ENCODE data around the gene NCOA1. TPM values are rescaled to one million over a fixed set of nuclear protein-coding genes. Genes with fewer than 3 reads are reported as not detected.

NCOA1 gene
- polyA plus RNA-seq, 1 donor from 2014 or later = 23.0 TPM

GRCh38 chr2:24513281-24514071 is 22.4 kb downstream of the NCOA1 start:
- H3K27me3 ChIP-seq (ENCODE audit: insufficient read depth, low read depth, low read length) = no peaks in the 10 kb centered on the region
- H3K9me3 ChIP-seq (ENCODE audit: low read length) = no peaks in the 10 kb centered on the region
- H4K20me1 ChIP-seq (ENCODE audit: insufficient read depth) = no peaks in the 10 kb centered on the region
- H3K9ac ChIP-seq (ENCODE audit: low read length) = no peak overlapping the region
- H3K27ac ChIP-seq (ENCODE audit: low read length) = no peak overlapping the region
- no peaks in the 10 kb centered on the region for H3K36me3 ChIP-seq (ENCODE audit: insufficient read depth, low read length)
- TF ChIP-seq, protein P1, sequence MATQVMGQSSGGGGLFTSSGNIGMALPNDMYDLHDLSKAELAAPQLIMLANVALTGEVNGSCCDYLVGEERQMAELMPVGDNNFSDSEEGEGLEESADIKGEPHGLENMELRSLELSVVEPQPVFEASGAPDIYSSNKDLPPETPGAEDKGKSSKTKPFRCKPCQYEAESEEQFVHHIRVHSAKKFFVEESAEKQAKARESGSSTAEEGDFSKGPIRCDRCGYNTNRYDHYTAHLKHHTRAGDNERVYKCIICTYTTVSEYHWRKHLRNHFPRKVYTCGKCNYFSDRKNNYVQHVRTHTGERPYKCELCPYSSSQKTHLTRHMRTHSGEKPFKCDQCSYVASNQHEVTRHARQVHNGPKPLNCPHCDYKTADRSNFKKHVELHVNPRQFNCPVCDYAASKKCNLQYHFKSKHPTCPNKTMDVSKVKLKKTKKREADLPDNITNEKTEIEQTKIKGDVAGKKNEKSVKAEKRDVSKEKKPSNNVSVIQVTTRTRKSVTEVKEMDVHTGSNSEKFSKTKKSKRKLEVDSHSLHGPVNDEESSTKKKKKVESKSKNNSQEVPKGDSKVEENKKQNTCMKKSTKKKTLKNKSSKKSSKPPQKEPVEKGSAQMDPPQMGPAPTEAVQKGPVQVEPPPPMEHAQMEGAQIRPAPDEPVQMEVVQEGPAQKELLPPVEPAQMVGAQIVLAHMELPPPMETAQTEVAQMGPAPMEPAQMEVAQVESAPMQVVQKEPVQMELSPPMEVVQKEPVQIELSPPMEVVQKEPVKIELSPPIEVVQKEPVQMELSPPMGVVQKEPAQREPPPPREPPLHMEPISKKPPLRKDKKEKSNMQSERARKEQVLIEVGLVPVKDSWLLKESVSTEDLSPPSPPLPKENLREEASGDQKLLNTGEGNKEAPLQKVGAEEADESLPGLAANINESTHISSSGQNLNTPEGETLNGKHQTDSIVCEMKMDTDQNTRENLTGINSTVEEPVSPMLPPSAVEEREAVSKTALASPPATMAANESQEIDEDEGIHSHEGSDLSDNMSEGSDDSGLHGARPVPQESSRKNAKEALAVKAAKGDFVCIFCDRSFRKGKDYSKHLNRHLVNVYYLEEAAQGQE (IDR thresholded peaks at IDR 0.05; ENCODE audit: borderline replicate concordance) = no peak
- TF ChIP-seq POLR2AphosphoS5 (IDR thresholded peaks at IDR 0.05) (no peak), SMC3 (conservative IDR thresholded peaks at IDR 0.05; ENCODE audit: poor library complexity) (no peak), EP300 (conservative IDR thresholded peaks at IDR 0.05; ENCODE audit: poor library complexity, severe bottlenecking) (no peak), TAF1 (IDR thresholded peaks at IDR 0.05; ENCODE audit: low read depth) (no peak), MXI1 (conservative IDR thresholded peaks at IDR 0.05; ENCODE audit: poor library complexity, severe bottlenecking) (no peak)
- TF ChIP-seq, protein P2, sequence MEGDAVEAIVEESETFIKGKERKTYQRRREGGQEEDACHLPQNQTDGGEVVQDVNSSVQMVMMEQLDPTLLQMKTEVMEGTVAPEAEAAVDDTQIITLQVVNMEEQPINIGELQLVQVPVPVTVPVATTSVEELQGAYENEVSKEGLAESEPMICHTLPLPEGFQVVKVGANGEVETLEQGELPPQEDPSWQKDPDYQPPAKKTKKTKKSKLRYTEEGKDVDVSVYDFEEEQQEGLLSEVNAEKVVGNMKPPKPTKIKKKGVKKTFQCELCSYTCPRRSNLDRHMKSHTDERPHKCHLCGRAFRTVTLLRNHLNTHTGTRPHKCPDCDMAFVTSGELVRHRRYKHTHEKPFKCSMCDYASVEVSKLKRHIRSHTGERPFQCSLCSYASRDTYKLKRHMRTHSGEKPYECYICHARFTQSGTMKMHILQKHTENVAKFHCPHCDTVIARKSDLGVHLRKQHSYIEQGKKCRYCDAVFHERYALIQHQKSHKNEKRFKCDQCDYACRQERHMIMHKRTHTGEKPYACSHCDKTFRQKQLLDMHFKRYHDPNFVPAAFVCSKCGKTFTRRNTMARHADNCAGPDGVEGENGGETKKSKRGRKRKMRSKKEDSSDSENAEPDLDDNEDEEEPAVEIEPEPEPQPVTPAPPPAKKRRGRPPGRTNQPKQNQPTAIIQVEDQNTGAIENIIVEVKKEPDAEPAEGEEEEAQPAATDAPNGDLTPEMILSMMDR (IDR thresholded peaks at IDR 0.05; ENCODE audit: poor library complexity, severe bottlenecking) = no peak
- H3K4me2 ChIP-seq (ENCODE audit: low read length) = no peak overlapping the region
- H3K79me2 ChIP-seq (replicated peaks; ENCODE audit: insufficient read depth, low read length) = peaks cover 75% of the 10 kb centered on the region
- H3F3A ChIP-seq (ENCODE audit: insufficient read depth, low read length, poor library complexity, severe bottlenecking) = no peaks in the 10 kb centered on the region
- H3K4me3 ChIP-seq (ENCODE audit: low read length) = no peak overlapping the region
- no peaks in the 10 kb centered on the region for H3K9me2 ChIP-seq (ENCODE audit: insufficient read depth, low read length)
- no peak overlapping the region for H2AFZ ChIP-seq (ENCODE audit: low read depth, low read length)

- peaks cover 72% of the 10 kb centered on the region for H3K79me2 ChIP-seq (replicated peaks; ENCODE audit: insufficient read depth, low read length)
- no peak overlapping the region for H3K4me2 ChIP-seq (ENCODE audit: low read length)
- no peaks in the 10 kb centered on the region for H4K20me1 ChIP-seq (ENCODE audit: insufficient read depth)
- TF ChIP-seq POLR2AphosphoS5 (IDR thresholded peaks at IDR 0.05) (no peak), EZH2 (IDR thresholded peaks at IDR 0.05; ENCODE audit: borderline replicate concordance, insufficient read depth, low read length, poor library complexity, severe bottlenecking) (no peak), TAF1 (IDR thresholded peaks at IDR 0.05; ENCODE audit: low read depth) (no peak)
- TF ChIP-seq, protein P2 (IDR thresholded peaks at IDR 0.05; ENCODE audit: poor library complexity, severe bottlenecking) = no peak
- TF ChIP-seq, protein P1 (IDR thresholded peaks at IDR 0.05; ENCODE audit: borderline replicate concordance) = no peak
- H2AFZ ChIP-seq (ENCODE audit: low read depth, low read length) = no peak overlapping the region
- H3K9ac ChIP-seq (ENCODE audit: low read length) = no peak overlapping the region
- no peaks in the 10 kb centered on the region for H3K9me3 ChIP-seq (ENCODE audit: low read length)
- H3K27me3 ChIP-seq (ENCODE audit: insufficient read depth, low read depth, low read length) = no peaks in the 10 kb centered on the region
- no peaks in the 10 kb centered on the region for H3F3A ChIP-seq (ENCODE audit: insufficient read depth, low read length, poor library complexity, severe bottlenecking)
- H3K9me2 ChIP-seq (ENCODE audit: insufficient read depth, low read length) = no peaks in the 10 kb centered on the region
- no peaks in the 10 kb centered on the region for H3K36me3 ChIP-seq (ENCODE audit: insufficient read depth, low read length)
- H3K27ac ChIP-seq (ENCODE audit: low read length) = no peak overlapping the region
- H3K4me3 ChIP-seq (ENCODE audit: low read length) = no peak overlapping the region
These were observed 23.8 kb downstream of the NCOA1 start for GRCh38 chr2:24514820-24515219.
